T-helper 2 cell treated with Interferon-gamma antibody and Interleukin-4, amounts not matched to agents 5 μg/mL and 100 μg/mL, for 36 hours (primary cell): ENCODE measurements around the gene TPST1.

Source experiments
- DNase-seq: peaks from one replicate; pipeline ENCODE4 v3.0.0; 2021; ENCODE audit warnings: low spot score
- H3K27ac Mint-ChIP-seq: one replicate; pipeline ENCODE4 v1.8.0; 2021; ENCODE audit warnings: mild to moderate bottlenecking, mixed read lengths
- H3K27me3 Mint-ChIP-seq: one replicate; pipeline ENCODE4 v1.8.0; 2021; ENCODE audit warnings: low read depth, mixed read lengths
- H3K36me3 Mint-ChIP-seq: one replicate; pipeline ENCODE4 v1.8.0; 2021; ENCODE audit warnings: low read depth, mixed read lengths
- H3K4me1 Mint-ChIP-seq: one replicate; pipeline ENCODE4 v1.8.0; 2021; ENCODE audit warnings: low read depth, mixed read lengths
- H3K4me3 Mint-ChIP-seq: one replicate; pipeline ENCODE4 v1.8.0; 2022; ENCODE audit warnings: mild to moderate bottlenecking, moderate library complexity, mixed read lengths
- H3K9me3 Mint-ChIP-seq: one replicate; pipeline ENCODE4 v1.8.0; 2021; ENCODE audit warnings: mixed read lengths

TPST1 gene

DNA sequence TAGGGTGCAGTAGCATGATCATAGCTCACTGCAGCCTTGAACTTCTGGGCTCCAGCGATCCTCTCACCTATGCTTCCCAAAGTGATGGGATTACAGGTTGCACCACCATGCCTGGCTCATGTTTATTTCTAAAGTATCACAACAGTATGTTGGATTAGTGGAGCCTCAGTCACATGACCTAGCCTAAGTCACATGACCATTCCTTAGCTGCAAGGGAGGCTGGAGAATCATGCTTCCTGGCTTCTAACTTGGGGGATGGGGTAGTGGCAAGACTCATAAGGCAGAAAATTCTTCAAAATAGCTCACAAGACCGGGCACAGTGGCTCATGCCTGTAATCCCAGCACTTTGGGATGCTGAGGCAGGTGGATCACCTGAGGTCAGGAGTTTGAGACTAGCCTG, 26.9 kb upstream of the TPST1 start:
- H3K4me3 Mint-ChIP-seq, result no peak overlapping the region
- no peaks in the 10 kb centered on the region for H3K27me3 Mint-ChIP-seq
- H3K27ac Mint-ChIP-seq, result no peak overlapping the region
- H3K4me1 Mint-ChIP-seq, result no peaks in the 10 kb centered on the region
- H3K9me3 Mint-ChIP-seq, result no peaks in the 10 kb centered on the region
- no peak for DNase-seq
- H3K36me3 Mint-ChIP-seq, result no peaks in the 10 kb centered on the region

DNA sequence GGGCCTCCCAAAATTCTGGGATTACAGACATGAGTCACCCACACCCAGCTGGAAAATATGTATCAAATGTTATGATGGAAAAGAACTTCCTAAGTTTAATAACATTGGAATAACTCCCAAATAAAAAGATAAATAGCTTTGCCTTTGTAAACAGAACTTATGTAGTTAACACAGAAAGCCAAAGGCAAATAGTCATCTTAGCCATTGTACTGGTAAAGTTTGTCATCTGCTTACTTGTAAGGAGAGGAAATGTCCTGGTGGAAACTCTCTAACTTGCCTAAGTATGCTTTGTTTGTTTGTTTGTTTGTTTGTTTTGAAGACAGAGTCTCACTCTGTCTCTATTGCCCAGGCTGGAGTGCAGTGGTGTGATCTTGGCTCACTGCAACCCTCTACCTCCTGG, 23.8 kb upstream of the TPST1 start:
- Mint-ChIP-seq H3K27me3 (no peaks in the 10 kb centered on the region), H3K9me3 (no peaks in the 10 kb centered on the region), H3K4me3 (no peak overlapping the region), H3K27ac (no peak overlapping the region), H3K36me3 (no peaks in the 10 kb centered on the region), H3K4me1 (no peaks in the 10 kb centered on the region)
- no peak for DNase-seq

DNA sequence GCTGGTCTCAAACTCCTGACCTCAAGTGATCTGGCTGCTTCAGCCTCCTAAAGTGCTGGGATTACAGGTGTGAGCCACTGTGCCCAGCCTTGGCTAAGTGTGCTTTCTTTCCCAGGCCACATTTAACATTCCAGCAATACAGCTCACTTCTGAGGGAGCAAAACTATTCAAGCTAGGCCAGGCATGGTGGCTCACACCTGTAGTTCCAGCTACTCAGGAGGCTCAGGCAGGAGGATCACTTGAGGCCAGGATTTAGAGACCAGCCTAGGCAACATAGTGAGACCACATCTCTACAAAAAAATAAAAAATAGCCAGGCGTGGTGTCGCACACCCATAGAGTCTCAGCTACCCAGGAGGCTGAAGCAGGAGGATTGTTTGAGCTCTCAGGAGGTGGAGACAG, 23.3 kb upstream of the TPST1 start:
- no peak for DNase-seq
- Mint-ChIP-seq H3K4me3 (no peak overlapping the region), H3K36me3 (no peaks in the 10 kb centered on the region), H3K27ac (no peak overlapping the region), H3K9me3 (no peaks in the 10 kb centered on the region), H3K4me1 (no peaks in the 10 kb centered on the region), H3K27me3 (no peaks in the 10 kb centered on the region)

DNA sequence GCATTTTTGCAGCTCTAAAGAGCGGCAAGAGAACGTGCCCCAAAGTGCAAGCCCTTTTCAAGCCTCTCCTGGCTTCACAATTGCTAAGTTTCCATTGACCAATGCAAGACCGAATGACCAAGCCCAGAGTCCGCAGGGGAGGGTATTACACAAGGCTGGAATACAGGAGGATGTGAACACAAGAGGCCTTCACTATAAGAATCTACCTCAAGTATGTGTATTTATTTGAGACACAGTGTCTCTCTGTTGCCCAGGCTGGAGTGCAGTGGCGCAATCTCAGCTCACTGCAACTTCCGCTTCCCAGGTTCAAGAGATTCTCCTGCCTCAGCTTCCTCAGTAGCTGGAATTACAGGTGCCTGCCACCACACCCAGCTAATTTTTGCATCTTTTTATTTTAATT, 22.2 kb upstream of the TPST1 start:
- DNase-seq, result no peak
- H3K27ac Mint-ChIP-seq, result no peak overlapping the region
- no peak overlapping the region for H3K4me3 Mint-ChIP-seq
- no peaks in the 10 kb centered on the region for H3K4me1 Mint-ChIP-seq
- no peaks in the 10 kb centered on the region for H3K27me3 Mint-ChIP-seq
- no peaks in the 10 kb centered on the region for H3K36me3 Mint-ChIP-seq
- H3K9me3 Mint-ChIP-seq, result no peaks in the 10 kb centered on the region

DNA sequence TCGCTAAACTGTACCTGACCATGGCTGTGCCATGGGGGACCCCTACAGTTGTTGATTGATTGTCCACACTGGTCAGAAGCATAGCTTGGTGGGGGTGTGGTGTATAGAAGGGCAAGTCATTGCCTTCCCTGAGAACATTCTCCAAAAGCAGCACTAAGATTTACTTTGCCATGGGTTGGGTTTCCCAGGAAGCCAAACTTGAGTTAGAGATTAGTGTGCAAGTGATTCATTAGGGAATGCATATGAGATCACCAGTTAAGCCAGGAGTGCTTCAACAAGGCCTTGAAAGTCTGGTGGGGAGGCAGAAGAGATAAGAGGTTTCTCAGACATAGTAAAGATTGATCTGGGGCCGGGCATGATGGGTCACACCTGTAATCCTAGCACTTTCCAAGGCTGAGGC, 21.4 kb upstream of the TPST1 start:
- Mint-ChIP-seq H3K36me3 (no peaks in the 10 kb centered on the region), H3K9me3 (no peaks in the 10 kb centered on the region), H3K4me1 (no peaks in the 10 kb centered on the region), H3K27me3 (no peaks in the 10 kb centered on the region), H3K27ac (no peak overlapping the region), H3K4me3 (no peak overlapping the region)
- no peak for DNase-seq

DNA sequence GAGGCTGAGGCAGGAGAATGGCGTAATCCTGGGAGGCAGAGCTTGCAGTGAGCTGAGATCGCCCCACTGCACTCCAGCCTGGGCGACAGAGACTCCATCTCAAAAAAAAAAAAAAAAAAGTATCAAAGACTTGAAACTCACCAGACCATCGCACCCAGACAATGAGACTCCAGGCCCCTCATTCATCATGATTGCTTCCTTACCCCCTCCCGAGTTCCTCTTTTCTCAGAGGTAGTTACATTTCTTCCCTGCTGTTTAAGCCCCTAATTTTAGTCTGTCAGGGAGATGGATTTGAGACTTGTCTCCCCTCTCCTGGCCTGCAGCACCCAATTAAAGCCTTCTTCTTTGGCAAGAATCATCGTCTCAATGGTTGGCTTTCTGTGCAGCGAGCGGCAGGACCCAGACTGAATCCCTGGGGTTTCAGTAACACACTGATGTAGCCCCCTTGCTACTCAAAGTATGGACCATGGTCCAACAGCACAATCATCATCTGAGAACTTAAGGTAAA, 19.4 kb upstream of the TPST1 start:
- Mint-ChIP-seq H3K4me3 (no peak overlapping the region), H3K4me1 (no peaks in the 10 kb centered on the region), H3K27ac (no peak overlapping the region), H3K27me3 (no peaks in the 10 kb centered on the region), H3K36me3 (no peaks in the 10 kb centered on the region), H3K9me3 (no peaks in the 10 kb centered on the region)
- no peak for DNase-seq

DNA sequence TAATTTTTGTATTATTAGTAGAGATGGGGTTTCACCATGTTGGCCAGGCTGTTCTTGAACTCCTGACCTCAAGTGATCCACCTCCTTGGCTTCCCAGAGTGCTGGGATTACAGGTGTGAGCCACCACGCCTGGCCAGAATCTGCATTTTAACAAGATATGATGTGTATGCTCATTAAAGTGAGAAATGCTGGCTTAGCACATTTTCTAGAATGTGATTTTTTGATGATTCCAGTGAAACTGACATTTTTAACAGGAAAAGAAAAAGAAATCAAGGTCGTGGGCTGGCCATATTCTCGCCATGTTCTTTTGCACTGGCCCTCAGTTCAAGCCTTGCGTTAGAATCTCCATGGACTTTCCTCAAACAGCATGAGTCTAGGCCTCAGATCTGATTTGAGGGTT, 18.1 kb upstream of the TPST1 start:
- no peaks in the 10 kb centered on the region for H3K36me3 Mint-ChIP-seq
- H3K4me1 Mint-ChIP-seq, result no peaks in the 10 kb centered on the region
- no peak overlapping the region for H3K4me3 Mint-ChIP-seq
- no peak overlapping the region for H3K27ac Mint-ChIP-seq
- no peak for DNase-seq
- H3K9me3 Mint-ChIP-seq, result no peaks in the 10 kb centered on the region
- no peaks in the 10 kb centered on the region for H3K27me3 Mint-ChIP-seq

DNA sequence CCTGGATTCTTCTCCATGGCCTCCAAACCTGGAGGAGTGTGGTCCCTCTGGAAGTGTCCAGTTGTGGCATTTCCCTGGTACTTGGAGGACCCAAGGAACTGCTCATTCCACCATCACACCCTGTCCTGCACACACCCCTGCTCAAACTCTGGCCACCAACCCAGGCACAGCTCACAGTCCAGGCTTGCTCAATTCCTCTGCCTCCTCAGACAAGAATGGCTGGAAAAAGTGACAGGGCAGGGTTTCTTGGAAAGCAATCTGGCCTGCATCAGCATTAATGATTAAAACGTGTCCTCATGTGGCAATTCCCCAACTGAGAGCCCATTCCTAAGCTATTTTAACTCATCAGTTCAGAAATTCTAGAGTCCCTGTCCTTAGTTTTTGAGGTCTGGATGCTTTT, 17.2 kb upstream of the TPST1 start:
- H3K27ac Mint-ChIP-seq, result no peak overlapping the region
- no peak overlapping the region for H3K4me3 Mint-ChIP-seq
- H3K9me3 Mint-ChIP-seq, result no peaks in the 10 kb centered on the region
- no peak for DNase-seq
- no peaks in the 10 kb centered on the region for H3K36me3 Mint-ChIP-seq
- H3K27me3 Mint-ChIP-seq, result no peaks in the 10 kb centered on the region
- no peaks in the 10 kb centered on the region for H3K4me1 Mint-ChIP-seq

DNA sequence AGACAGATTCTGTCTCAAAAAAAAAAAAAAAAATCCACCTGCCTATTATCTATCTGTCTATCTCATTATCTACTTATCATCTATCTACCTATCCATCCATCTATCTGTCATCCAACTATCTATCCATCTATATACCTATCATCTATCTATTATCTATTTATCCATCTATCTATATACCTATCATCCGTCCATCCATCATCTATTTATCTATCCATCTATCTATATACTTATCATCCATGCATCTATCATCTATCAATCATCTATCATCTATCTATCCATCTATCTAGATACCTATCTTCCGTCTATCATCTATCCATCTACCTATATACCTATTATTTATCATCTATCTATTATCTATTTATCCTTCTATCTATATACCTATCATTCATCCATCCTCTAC, 16.5 kb upstream of the TPST1 start:
- no peaks in the 10 kb centered on the region for H3K27me3 Mint-ChIP-seq
- DNase-seq, result no peak
- no peaks in the 10 kb centered on the region for H3K9me3 Mint-ChIP-seq
- H3K27ac Mint-ChIP-seq, result no peak overlapping the region
- H3K4me1 Mint-ChIP-seq, result no peaks in the 10 kb centered on the region
- no peak overlapping the region for H3K4me3 Mint-ChIP-seq
- H3K36me3 Mint-ChIP-seq, result no peaks in the 10 kb centered on the region

DNA sequence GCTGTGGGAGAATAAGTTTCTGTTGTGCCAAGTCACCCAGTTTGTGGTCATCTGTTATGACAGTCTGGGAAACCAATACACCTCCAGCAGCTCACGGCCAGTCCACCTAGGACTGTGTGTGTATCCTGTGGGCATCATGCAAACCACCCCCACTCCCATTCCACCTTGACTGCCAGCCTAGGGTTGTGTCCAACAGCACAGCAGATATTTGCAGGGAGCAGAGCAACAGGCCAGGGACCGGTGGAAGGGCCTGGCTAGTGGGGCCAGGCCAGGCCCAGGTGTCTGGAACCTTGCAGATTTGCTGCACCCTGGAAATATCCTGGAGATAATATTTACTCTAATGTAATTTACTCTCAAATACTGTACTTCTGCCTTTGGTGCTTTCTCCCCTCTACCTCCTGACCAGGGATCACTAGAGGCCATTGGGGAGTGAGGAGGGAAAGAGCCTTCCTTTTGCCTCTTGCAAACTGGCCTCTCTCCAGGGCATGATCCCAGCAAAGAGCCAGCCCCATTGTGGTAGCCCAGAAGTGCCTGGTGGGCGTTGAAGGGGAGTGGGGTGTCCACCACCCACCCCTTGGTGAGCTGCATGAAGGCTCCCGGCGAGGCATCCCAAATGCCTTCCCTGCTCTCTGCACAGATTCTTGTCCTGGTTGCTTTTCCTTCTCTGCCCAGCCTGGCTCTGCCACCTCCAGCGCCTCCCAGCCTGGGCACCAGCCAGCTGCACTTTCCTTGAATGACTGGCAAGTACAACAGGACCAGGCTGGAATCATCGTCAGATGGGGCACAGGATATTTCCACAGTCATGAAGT, 15.2 kb upstream of the TPST1 start:
- Mint-ChIP-seq H3K27me3 (peaks cover 2% of the 10 kb centered on the region), H3K4me1 (no peaks in the 10 kb centered on the region), H3K9me3 (no peaks in the 10 kb centered on the region), H3K4me3 (no peak overlapping the region), H3K27ac (no peak overlapping the region), H3K36me3 (no peaks in the 10 kb centered on the region)
- DNase-seq, result no peak

DNA sequence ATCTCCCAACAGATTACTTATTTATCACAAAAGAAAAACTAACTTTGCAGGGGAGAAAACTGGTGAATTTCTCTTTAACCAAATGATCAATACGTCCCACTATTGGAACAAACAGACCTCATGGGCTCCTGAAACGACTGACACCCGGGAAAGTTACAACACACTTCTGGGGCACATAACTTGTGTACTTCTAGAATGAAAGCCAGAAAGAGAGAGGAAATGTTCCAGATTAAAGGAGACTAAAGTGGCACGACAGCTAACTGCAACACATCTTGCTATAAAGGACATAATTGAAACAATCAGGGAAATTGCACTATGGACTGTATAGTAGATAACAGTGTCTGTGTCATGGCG, 14.7 kb upstream of the TPST1 start:
- Mint-ChIP-seq H3K9me3 (no peaks in the 10 kb centered on the region), H3K36me3 (no peaks in the 10 kb centered on the region), H3K27ac (no peak overlapping the region), H3K27me3 (peaks cover 2% of the 10 kb centered on the region), H3K4me3 (no peak overlapping the region), H3K4me1 (no peaks in the 10 kb centered on the region)
- no peak for DNase-seq

DNA sequence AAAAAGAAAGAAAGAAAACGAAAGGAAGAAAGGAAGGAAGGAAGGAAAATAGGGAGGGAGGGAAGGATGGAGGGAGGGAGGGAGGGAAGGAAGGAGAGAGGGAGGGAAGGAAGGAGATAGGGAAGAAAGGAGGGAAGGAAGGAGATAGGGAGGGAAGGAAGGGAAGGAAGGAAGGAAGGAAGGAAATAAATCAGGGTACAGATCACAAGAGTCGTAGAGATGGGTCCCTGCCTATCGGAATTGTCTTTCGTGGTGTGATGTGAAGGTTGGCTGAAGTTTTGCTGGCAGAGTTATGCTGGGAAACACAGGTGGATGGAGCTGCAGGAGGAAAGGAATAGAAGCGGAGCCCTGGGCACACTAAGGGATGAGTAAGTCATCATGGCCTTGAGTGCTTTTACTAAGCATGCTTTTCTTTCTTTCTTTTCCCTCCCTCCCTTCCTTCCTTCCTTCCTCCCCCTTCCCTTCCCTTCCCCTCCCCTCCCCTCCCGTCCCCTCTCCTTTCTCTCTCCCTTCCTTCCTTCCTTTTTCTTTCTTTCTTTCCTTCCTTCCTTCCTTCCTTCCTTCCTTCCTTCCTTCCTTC, 11.9 kb upstream of the TPST1 start:
- Mint-ChIP-seq H3K9me3 (no peaks in the 10 kb centered on the region), H3K4me1 (no peaks in the 10 kb centered on the region), H3K27ac (no peak overlapping the region), H3K27me3 (peaks cover 2% of the 10 kb centered on the region), H3K36me3 (no peaks in the 10 kb centered on the region), H3K4me3 (no peak overlapping the region)
- DNase-seq, result no peak

DNA sequence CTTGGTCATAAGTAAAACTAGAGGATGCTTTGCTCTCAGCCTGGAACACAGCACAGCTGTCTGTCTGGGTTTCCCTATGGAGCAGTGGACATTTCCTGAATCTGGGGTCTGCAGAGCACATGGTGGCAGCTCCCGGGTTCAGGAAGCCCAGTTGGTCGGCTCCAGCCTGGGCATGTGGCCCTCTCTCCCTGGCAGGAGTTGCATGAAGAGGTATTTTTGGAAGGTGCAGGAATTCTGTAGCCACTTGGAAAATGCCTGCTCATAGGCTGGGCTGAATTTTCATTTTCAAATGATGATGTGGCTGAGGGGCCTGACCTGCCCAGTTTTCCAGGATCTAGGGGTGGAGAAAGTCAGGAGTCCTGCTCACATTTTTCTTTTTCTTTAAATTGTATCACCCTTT, 6.7 kb upstream of the TPST1 start:
- H3K27ac Mint-ChIP-seq, result no peak overlapping the region
- no peaks in the 10 kb centered on the region for H3K9me3 Mint-ChIP-seq
- H3K27me3 Mint-ChIP-seq, result peaks cover 9% of the 10 kb centered on the region
- H3K4me1 Mint-ChIP-seq, result peaks cover 7% of the 10 kb centered on the region
- no peaks in the 10 kb centered on the region for H3K36me3 Mint-ChIP-seq
- H3K4me3 Mint-ChIP-seq, result no peak overlapping the region
- DNase-seq, result no peak

DNA sequence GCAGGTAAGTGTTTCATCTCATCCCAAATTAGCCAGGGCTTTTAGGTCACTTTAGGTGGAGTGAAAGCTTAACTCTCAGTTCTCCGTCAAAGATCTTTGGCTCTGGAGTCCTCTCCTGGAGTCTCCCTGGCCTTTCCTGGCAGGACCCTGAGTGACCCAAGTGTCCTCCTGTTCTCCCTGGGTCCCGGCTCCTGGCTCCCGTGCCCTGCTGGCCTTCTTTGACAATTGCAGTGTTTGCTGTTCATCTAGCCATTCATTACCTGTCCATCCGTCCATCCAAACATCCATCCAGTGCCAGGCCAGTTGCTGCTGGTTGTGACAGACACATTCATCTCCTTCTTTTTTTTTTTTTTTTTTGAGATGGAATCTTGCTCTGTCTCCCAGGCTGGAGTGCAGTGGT, 6.2 kb upstream of the TPST1 start:
- Mint-ChIP-seq H3K4me3 (no peak overlapping the region), H3K9me3 (no peaks in the 10 kb centered on the region), H3K36me3 (no peaks in the 10 kb centered on the region), H3K27me3 (peaks cover 9% of the 10 kb centered on the region), H3K4me1 (peaks cover 7% of the 10 kb centered on the region), H3K27ac (no peak overlapping the region)
- DNase-seq, result no peak

DNA sequence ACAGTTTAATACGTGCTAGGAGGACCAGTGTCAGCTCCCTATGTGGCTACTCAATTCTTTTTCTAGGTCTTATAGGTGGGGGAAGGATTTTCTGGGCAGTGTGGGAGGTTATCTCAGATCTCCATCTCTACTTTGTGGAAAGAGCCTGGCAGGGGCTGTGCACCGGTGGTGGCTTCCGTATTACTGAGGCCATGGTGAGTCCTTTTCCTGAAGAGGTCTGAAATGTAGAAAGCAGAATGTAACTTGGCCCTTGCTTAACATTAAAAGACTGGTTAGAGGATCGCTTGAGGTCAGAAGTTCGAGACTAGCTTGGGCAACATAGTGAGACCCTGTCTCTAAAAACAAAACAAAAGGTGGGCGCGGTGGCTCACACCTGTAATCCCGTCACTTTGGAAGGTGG, 2.7 kb upstream of the TPST1 start:
- DNase-seq, result no peak
- no peak overlapping the region for H3K27ac Mint-ChIP-seq
- no peaks in the 10 kb centered on the region for H3K9me3 Mint-ChIP-seq
- H3K36me3 Mint-ChIP-seq, result no peaks in the 10 kb centered on the region
- H3K4me1 Mint-ChIP-seq, result peaks cover 22% of the 10 kb centered on the region
- H3K27me3 Mint-ChIP-seq, result peaks cover 27% of the 10 kb centered on the region
- no peak overlapping the region for H3K4me3 Mint-ChIP-seq
